Uterus (tissue), 4 donors: ENCODE data around the gene PRKD3. TPM values are rescaled to one million over a fixed set of nuclear protein-coding genes. Genes with fewer than 3 reads are reported as not detected.
A peak's percentile ranks its signal among the peaks of the same experiment; 100 is the strongest.

Experiments used
- DNase-seq, 2 donors: peaks; one replicate each; pipeline ENCODE4 v3.0.0-alpha.2; 2019 to 2020
- H3K27ac ChIP-seq, 2 donors: fragments of 200-600 bp; sonication (generic); 1 replicate in 1 of 2; 2 replicates in 1 of 2; pipeline ENCODE4 v1.5.1; 2016 to 2018
- H3K27me3 ChIP-seq, 2 donors: fragments of 200-600 bp; sonication (generic); one replicate each; pipeline ENCODE4 v1.5.1; 2018 to 2019; ENCODE audit warnings: control low read depth in 1 of 2
- H3K36me3 ChIP-seq, 2 donors: fragments of 200-600 bp; sonication (generic); one replicate each; pipeline ENCODE4 v1.5.1; 2019; ENCODE audit warnings: control low read depth in 1 of 2
- H3K4me1 ChIP-seq, 2 donors: fragments of 200-600 bp; sonication (generic); one replicate each; pipeline ENCODE4 v1.5.1; 2018 to 2019; ENCODE audit warnings: control low read depth in 1 of 2
- H3K4me3 ChIP-seq, 2 donors: fragments of 200-600 bp; sonication (generic); 1 replicate in 1 of 2; 2 replicates in 1 of 2; pipeline ENCODE4 v1.5.1; 2018 to 2019; ENCODE audit warnings: mild to moderate bottlenecking in 1 of 2
- H3K9me3 ChIP-seq, 2 donors: fragments of 200-600 bp; sonication (generic); one replicate each; pipeline ENCODE4 v1.5.1; 2019; ENCODE audit warnings: control low read depth in 1 of 2
- CTCF ChIP-seq, 4 experiments: fragments of 200-600 bp in 2 of 4; fragments of 450-650 bp in 2 of 4; sonication (generic) in 2 of 4; IDR thresholded peaks; one replicate each; pipeline ENCODE4 v1.5.1; 2016 to 2019; ENCODE audit warnings: antibody characterized with exemption in 4 of 4, mild to moderate bottlenecking in 2 of 4, moderate library complexity in 1 of 4
- POLR2A ChIP-seq, 2 donors: fragments of 450-650 bp; IDR thresholded peaks; one replicate each; pipeline ENCODE4 v1.6.1; 2016; ENCODE audit warnings: antibody characterized with exemption in 2 of 2, mild to moderate bottlenecking in 1 of 2, moderate library complexity in 1 of 2
- intact Hi-C: fragments of 100-400 bp; cut with DNase I; formaldehyde crosslinking; loops from one replicate; pipeline ENCODE4 v1.15.1; 2023; ENCODE audit warnings: low total_unique reads
- total RNA-seq, 4 donors: library from RNA; depleted of rRNA in 3 of 4; stranded (reverse); fragments of >200 nt in 3 of 4; gene quantifications; one replicate each; pipeline versions ENCODE4 v1.1.0 to v1.2.4, GENCODE V29; 2014 to 2023
- donor health status: DM: yes; HTN: yes; CAD: no.

The PRKD3 gene
- 100 to 1,000 TPM in 1 of 4 donors, 10 to 100 TPM in 3; 53.8 to 128 (median 57.7) TPM for total RNA-seq

DNA sequence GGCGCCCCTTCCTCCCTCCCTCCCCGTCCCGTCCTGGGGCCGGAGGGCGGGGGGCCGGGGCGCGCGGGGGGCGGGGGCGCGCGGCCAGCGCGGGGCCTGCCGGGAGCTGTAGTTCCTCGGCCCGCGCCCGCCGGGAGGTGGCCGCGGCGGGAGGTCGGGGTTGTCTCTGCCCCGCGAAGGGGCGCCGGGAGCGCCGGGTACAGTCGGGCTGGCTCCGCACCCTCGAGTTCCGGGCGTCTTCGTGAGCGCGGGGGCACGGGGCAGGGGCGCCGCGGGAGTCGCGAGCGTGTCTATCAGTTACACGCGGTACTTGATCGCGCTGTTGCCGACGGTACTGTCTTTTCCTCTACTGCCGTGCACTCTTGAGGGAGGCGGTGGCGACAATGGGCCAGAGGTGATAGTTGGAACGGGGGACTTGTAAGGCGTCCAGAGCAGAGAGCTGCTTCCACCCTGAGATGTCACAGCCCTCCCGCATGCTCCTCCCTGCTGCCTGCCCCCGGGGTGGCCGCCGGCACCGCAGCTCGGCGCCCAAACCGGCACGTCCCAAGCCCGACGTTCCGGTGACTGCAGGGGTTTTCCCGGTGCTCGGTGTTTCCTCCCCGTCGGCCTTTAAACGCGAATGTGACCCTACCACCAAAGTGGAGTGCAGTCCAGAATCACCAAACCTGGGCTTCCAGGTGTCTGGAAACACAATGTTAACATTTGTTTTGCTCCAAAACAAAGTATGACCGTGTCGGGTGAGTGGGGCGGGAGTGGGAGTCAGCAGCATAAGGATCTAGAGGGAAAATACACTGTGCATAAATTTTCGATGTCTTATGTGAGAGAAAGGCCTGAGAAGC is at the start of gene PRKD3:
Gene PRKD3 (minus strand): TSS at position 48 of the 839 bp plus-strand sequence. CDS start 8,309 bp downstream, outside the sequence.
- H3K36me3 ChIP-seq = no peaks in the 10 kb centered on the region
- peak; percentile 58 to 60 for DNase-seq
- peak within 1 kb of the TSS; percentile 70 to 78 for H3K4me3 ChIP-seq
- peak within 1 kb of the TSS; percentile 91 to 97 for H3K27ac ChIP-seq
- H3K27me3 ChIP-seq = no peaks in the 10 kb centered on the region
- intact Hi-C loops = no loop called here
- TF ChIP-seq CTCF (IDR thresholded peaks at IDR 0.05) (no peak), POLR2A (IDR thresholded peaks at IDR 0.05) (peak; percentile 32 to 78)
- peaks cover 0 to under 1% of the 10 kb centered on the region in 2 donors for H3K4me1 ChIP-seq
- no peaks in the 10 kb centered on the region for H3K9me3 ChIP-seq

DNA sequence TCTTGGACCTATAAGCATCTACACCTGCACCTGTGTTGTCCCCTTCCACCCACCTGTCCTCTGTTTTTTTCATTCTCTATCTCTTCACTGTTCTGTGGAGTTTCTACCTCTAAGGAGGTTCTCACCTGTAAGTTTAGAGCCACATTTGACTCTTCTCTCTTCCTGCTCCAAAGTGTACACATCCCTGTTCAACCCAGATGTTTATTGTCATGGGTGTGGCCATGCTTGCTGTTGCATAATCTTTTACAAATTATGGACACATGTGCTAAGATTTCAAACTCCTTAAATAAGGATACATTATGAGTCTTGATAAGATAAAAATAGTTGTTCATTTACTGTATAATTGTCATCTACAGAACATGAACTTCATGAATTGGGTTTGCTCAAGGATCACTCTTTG is 47.4 kb upstream of the PRKD3 start:
- H3K36me3 ChIP-seq = no peaks in the 10 kb centered on the region

DNA sequence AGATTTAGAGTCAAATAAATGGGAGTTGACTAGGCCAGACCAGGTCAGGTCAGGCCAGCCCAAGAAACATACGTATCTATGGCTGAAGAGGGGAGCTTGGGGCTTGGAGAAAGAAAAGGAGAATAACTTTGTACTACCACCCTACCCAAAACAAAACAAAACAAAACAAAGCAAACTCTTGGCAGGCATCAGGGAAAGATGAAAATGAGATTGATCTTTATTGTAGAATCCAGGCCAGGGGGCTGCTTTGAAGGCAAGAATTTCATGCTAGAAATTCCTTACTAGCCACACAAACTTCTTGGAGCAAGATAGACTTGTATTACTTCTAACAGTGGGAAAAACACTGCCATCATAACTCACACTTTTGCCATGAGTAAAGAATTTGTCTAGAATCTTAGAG is 46.0 kb upstream of the PRKD3 start:
- no peak for TF ChIP-seq CTCF (IDR thresholded peaks at IDR 0.05)
- no peak for TF ChIP-seq POLR2A (IDR thresholded peaks at IDR 0.05)
- DNase-seq = no peak
- no peak overlapping the region for H3K27ac ChIP-seq
- no peaks in the 10 kb centered on the region for H3K27me3 ChIP-seq
- H3K4me1 ChIP-seq = no peaks in the 10 kb centered on the region
- H3K9me3 ChIP-seq = no peaks in the 10 kb centered on the region
- no peak overlapping the region for H3K4me3 ChIP-seq
- intact Hi-C loops = no loop called here
- H3K36me3 ChIP-seq = no peaks in the 10 kb centered on the region

More for the DNA sequence above, 47.4 kb upstream of the PRKD3 start:
- Histone ChIP-seq H3K9me3 (no peaks in the 10 kb centered on the region), H3K27ac (no peak overlapping the region), H3K4me3 (no peak overlapping the region), H3K4me1 (no peaks in the 10 kb centered on the region), H3K27me3 (no peaks in the 10 kb centered on the region)
- TF ChIP-seq POLR2A (IDR thresholded peaks at IDR 0.05) (no peak), CTCF (IDR thresholded peaks at IDR 0.05) (no peak)
- DNase-seq = no peak
- intact Hi-C loops = no loop called here

DNA sequence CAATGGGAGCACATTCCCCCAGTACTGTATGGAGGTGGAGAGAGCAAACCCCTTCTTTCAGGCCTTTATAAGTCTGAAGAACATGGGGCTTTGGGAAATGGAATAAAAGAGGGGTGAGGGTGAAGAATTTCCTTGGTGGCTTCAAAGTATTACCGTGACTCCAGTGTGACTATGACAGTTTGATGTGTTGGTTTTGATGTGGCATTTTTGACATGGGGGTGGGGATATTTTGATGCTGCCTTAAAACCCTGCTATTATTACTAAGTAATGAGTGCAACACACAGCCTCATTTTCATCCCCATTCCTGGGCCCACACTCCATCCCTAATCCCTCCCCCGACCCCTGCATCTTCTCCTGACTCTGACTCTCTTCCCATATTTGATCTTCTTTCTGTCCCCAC is 43.4 kb upstream of the PRKD3 start:
- Histone ChIP-seq H3K9me3 (no peaks in the 10 kb centered on the region), H3K4me3 (no peak overlapping the region), H3K27ac (no peak overlapping the region), H3K27me3 (no peaks in the 10 kb centered on the region), H3K36me3 (no peaks in the 10 kb centered on the region), H3K4me1 (no peaks in the 10 kb centered on the region)
- DNase-seq = no peak
- no peak for TF ChIP-seq POLR2A (IDR thresholded peaks at IDR 0.05)
- TF ChIP-seq CTCF (IDR thresholded peaks at IDR 0.05) = no peak
- intact Hi-C loops = no loop called here

DNA sequence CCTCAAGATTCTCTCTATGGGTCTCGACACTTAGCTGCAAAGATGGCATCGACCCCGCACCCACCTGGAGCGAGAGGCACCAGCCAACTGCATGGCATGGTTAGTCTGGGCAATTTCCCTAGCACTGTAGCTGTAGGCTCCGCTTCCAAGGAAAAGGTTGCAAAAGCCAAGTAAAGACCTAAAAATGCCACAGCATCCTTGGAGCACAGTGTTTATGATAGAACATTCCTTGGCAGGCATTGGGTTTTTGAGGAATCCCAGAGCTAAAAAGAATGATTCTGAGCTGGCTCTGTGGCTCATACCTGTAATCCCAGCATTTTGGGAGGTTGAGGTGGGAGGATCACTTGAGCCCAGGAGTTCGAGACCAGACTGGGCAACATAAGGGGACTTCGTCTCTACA is 42.7 kb upstream of the PRKD3 start:
- H3K4me1 ChIP-seq = no peaks in the 10 kb centered on the region
- H3K9me3 ChIP-seq = no peaks in the 10 kb centered on the region
- no peak overlapping the region for H3K4me3 ChIP-seq
- intact Hi-C loops = no loop called here
- no peaks in the 10 kb centered on the region for H3K27me3 ChIP-seq
- DNase-seq = no peak
- no peaks in the 10 kb centered on the region for H3K36me3 ChIP-seq
- TF ChIP-seq CTCF (IDR thresholded peaks at IDR 0.05) (no peak), POLR2A (IDR thresholded peaks at IDR 0.05) (no peak)
- H3K27ac ChIP-seq = no peak overlapping the region
